Cardiac atrium fibroblast (primary cell): ENCODE results near the gene ZNF627. TPM values are rescaled to one million over a fixed set of nuclear protein-coding genes. Genes with fewer than 3 reads are reported as not detected.

Source experiments
- total RNA-seq: library from RNA; depleted of rRNA; stranded (reverse); fragments of >200 nt; gene quantifications from 2 replicates; pipeline ENCODE4 v1.2.3, GENCODE V29; 2015

ZNF627 gene
- total RNA-seq = 8.7 and 10.7 TPM in 2 replicates

GRCh38 chr19:11597202-11598102 lies at the start of gene ZNF627:
Gene ZNF627, plus strand, starts transcription at chr19:11597483. Its CDS starts 145 bp downstream, at chr19:11597628.

GRCh38 chr19:11558881-11559828 lies 38.1 kb upstream of the ZNF627 start, which contains the start of gene ELOF1:
Gene ELOF1, minus strand, starts transcription at chr19:11559230. Its CDS starts 4,883 bp downstream, at chr19:11554347.

GRCh38 chr19:11577451-11578257 lies 19.6 kb upstream of the ZNF627 start, which contains the start of gene ACP5:
Gene ACP5, minus strand, starts transcription at chr19:11577645. Its CDS starts 328 bp downstream, at chr19:11577317.

Other genes with a start within 250 kb of the ZNF627 start
- 54.5 and 59.3 TPM in 2 replicates for gene PLPPR2, start 242.1 kb upstream of the ZNF627 start, total RNA-seq
- gene SWSAP1, start 222.8 kb upstream of the ZNF627 start, total RNA-seq = 0.18 and 1.3 TPM in 2 replicates
- gene EPOR, start 213.2 kb upstream of the ZNF627 start, total RNA-seq = 11.4 and 11.5 TPM in 2 replicates
- gene RGL3, start 178.2 kb upstream of the ZNF627 start, total RNA-seq = 6.0 and 7.2 TPM in 2 replicates
- 0.65 TPM in 1 of 2 replicates, not detected in the other for gene ODAD3, start 162.4 kb upstream of the ZNF627 start, total RNA-seq
- 247 and 249 TPM in 2 replicates for gene PRKCSH, start 161.8 kb upstream of the ZNF627 start, total RNA-seq
- not detected in 2 replicates for gene ELAVL3, start 116.4 kb upstream of the ZNF627 start, total RNA-seq
- gene ZNF653, start 91.6 kb upstream of the ZNF627 start, total RNA-seq = 3.1 and 14.4 TPM in 2 replicates
- gene ECSIT, start 68.3 kb upstream of the ZNF627 start, total RNA-seq = 27.4 and 33.5 TPM in 2 replicates
- 3.2 and 3.6 TPM in 2 replicates for gene CNN1, start 58.6 kb upstream of the ZNF627 start, total RNA-seq
- 34.5 and 34.7 TPM in 2 replicates for gene ELOF1, start 38.3 kb upstream of the ZNF627 start, total RNA-seq
- 1.3 TPM in 1 of 2 replicates, not detected in the other for gene ACP5, start 19.8 kb upstream of the ZNF627 start, total RNA-seq
- 2.7 and 5.2 TPM in 2 replicates for gene ZNF823, start 141.5 kb downstream of the ZNF627 start, total RNA-seq
- gene ZNF441, start 169.5 kb downstream of the ZNF627 start, total RNA-seq = 2.3 and 2.9 TPM in 2 replicates
- gene ZNF491, start 201.0 kb downstream of the ZNF627 start, total RNA-seq = 0.97 and 1.1 TPM in 2 replicates
- gene ZNF440, start 216.8 kb downstream of the ZNF627 start, total RNA-seq = 4.9 and 7.3 TPM in 2 replicates